ENCODE results near the gene PALM2AKAP2. TPM values are rescaled to one million over a fixed set of nuclear protein-coding genes. Genes with fewer than 3 reads are reported as not detected.

PALM2AKAP2 gene
- total and polyA plus RNA-seq, 2 experiments from 2014 or later: 2.5 to 7.9 TPM

DNA sequence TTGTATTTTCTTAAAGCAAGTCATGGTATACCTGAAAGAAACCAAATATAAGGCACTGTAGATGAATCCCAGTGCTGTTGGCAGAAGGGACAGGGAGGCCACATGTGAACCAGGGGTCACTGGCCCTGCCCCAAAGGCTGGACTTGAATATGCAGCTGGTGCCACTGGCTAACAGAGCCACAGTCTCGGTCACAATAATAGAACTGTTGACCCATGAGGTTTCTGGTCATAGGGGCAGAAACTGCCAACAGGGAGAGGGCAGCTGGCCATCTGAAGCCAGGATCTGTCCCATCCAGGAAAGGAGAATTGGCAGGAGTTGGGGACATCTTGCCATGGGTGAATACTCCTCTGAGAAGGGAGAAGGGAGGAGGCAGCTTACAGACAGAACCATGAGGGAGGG lies 31.9 kb downstream of the PALM2AKAP2 start:
- no peaks in the 10 kb centered on the region for H3K27me3 Mint-ChIP-seq (ENCODE audit: insufficient read depth, low read depth, poor library complexity)
- Histone ChIP-seq H3K27ac (ENCODE audit: low read depth) (no peak overlapping the region), H3K4me2 (no peak overlapping the region), H3K9me2 (ENCODE audit: insufficient read depth) (peaks cover 26% of the 10 kb centered on the region; the same call in 1 of the 2 replicates), H4K20me1 (replicated peaks; ENCODE audit: insufficient read depth) (no peaks in the 10 kb centered on the region), H3K4me3 (no peak overlapping the region), H3K79me2 (replicated peaks; ENCODE audit: insufficient read depth) (no peaks in the 10 kb centered on the region), H3K27me3 (ENCODE audit: insufficient read depth) (no peaks in the 10 kb centered on the region), H3F3A (replicated peaks; ENCODE audit: low read depth) (no peaks in the 10 kb centered on the region), H3K36me3 (ENCODE audit: insufficient read depth) (no peaks in the 10 kb centered on the region), H3K4me1 (ENCODE audit: insufficient read depth) (no peaks in the 10 kb centered on the region), H2AFZ (no peak overlapping the region)
- TF ChIP-seq CREB1 (CRISPR knock-in tag; IDR thresholded peaks at IDR 0.05; ENCODE audit: low read depth) (no peak), ZNF114 (CRISPR knock-in tag; IDR thresholded peaks at IDR 0.05) (no peak), EZH2phosphoT487 (IDR thresholded peaks at IDR 0.05; ENCODE audit: unreplicated experiment) (no peak), ZNF331 (CRISPR knock-in tag; IDR thresholded peaks at IDR 0.05; ENCODE audit: low read depth) (no peak)
- TF ChIP-seq, protein P1, sequence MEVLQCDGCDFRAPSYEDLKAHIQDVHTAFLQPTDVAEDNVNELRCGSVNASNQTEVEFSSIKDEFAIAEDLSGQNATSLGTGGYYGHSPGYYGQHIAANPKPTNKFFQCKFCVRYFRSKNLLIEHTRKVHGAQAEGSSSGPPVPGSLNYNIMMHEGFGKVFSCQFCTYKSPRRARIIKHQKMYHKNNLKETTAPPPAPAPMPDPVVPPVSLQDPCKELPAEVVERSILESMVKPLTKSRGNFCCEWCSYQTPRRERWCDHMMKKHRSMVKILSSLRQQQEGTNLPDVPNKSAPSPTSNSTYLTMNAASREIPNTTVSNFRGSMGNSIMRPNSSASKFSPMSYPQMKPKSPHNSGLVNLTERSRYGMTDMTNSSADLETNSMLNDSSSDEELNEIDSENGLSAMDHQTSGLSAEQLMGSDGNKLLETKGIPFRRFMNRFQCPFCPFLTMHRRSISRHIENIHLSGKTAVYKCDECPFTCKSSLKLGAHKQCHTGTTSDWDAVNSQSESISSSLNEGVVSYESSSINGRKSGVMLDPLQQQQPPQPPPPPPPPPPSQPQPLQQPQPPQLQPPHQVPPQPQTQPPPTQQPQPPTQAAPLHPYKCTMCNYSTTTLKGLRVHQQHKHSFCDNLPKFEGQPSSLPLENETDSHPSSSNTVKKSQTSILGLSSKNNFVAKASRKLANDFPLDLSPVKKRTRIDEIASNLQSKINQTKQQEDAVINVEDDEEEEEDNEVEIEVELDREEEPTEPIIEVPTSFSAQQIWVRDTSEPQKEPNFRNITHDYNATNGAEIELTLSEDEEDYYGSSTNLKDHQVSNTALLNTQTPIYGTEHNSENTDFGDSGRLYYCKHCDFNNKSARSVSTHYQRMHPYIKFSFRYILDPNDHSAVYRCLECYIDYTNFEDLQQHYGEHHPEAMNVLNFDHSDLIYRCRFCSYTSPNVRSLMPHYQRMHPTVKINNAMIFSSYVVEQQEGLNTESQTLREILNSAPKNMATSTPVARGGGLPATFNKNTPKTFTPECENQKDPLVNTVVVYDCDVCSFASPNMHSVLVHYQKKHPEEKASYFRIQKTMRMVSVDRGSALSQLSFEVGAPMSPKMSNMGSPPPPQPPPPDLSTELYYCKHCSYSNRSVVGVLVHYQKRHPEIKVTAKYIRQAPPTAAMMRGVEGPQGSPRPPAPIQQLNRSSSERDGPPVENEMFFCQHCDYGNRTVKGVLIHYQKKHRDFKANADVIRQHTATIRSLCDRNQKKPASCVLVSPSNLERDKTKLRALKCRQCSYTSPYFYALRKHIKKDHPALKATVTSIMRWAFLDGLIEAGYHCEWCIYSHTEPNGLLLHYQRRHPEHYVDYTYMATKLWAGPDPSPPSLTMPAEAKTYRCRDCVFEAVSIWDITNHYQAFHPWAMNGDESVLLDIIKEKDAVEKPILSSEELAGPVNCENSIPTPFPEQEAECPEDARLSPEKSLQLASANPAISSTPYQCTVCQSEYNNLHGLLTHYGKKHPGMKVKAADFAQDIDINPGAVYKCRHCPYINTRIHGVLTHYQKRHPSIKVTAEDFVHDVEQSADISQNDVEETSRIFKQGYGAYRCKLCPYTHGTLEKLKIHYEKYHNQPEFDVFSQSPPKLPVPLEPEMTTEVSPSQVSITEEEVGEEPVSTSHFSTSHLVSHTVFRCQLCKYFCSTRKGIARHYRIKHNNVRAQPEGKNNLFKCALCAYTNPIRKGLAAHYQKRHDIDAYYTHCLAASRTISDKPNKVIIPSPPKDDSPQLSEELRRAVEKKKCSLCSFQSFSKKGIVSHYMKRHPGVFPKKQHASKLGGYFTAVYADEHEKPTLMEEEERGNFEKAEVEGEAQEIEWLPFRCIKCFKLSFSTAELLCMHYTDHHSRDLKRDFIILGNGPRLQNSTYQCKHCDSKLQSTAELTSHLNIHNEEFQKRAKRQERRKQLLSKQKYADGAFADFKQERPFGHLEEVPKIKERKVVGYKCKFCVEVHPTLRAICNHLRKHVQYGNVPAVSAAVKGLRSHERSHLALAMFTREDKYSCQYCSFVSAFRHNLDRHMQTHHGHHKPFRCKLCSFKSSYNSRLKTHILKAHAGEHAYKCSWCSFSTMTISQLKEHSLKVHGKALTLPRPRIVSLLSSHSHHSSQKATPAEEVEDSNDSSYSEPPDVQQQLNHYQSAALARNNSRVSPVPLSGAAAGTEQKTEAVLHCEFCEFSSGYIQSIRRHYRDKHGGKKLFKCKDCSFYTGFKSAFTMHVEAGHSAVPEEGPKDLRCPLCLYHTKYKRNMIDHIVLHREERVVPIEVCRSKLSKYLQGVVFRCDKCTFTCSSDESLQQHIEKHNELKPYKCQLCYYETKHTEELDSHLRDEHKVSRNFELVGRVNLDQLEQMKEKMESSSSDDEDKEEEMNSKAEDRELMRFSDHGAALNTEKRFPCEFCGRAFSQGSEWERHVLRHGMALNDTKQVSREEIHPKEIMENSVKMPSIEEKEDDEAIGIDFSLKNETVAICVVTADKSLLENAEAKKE (CRISPR knock-in tag; IDR thresholded peaks at IDR 0.05): no peak
- TF ChIP-seq, protein P2, sequence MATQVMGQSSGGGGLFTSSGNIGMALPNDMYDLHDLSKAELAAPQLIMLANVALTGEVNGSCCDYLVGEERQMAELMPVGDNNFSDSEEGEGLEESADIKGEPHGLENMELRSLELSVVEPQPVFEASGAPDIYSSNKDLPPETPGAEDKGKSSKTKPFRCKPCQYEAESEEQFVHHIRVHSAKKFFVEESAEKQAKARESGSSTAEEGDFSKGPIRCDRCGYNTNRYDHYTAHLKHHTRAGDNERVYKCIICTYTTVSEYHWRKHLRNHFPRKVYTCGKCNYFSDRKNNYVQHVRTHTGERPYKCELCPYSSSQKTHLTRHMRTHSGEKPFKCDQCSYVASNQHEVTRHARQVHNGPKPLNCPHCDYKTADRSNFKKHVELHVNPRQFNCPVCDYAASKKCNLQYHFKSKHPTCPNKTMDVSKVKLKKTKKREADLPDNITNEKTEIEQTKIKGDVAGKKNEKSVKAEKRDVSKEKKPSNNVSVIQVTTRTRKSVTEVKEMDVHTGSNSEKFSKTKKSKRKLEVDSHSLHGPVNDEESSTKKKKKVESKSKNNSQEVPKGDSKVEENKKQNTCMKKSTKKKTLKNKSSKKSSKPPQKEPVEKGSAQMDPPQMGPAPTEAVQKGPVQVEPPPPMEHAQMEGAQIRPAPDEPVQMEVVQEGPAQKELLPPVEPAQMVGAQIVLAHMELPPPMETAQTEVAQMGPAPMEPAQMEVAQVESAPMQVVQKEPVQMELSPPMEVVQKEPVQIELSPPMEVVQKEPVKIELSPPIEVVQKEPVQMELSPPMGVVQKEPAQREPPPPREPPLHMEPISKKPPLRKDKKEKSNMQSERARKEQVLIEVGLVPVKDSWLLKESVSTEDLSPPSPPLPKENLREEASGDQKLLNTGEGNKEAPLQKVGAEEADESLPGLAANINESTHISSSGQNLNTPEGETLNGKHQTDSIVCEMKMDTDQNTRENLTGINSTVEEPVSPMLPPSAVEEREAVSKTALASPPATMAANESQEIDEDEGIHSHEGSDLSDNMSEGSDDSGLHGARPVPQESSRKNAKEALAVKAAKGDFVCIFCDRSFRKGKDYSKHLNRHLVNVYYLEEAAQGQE (IDR thresholded peaks at IDR 0.05; ENCODE audit: unreplicated experiment): no peak
- no peak for ATAC-seq
- H3K4me1 Mint-ChIP-seq: no peaks in the 10 kb centered on the region
- DNase-seq (ENCODE audit: low spot score): no peak
- no peaks in the 10 kb centered on the region; the same call in 2 of the 3 replicates for H3K36me3 Mint-ChIP-seq (ENCODE audit: low read depth)
- no peak overlapping the region for H3K27ac Mint-ChIP-seq
- H3K9me3 Mint-ChIP-seq: peaks cover 4% of the 10 kb centered on the region; the same call in 1 of the 3 replicates
- no peak overlapping the region for H3K4me3 Mint-ChIP-seq

Data from GM23338 (cell line).